HL-60 (cell line): ENCODE data around the gene NRXN3.

ENCODE experiments used
- CTCF ChIP-seq: IDR thresholded peaks from one replicate; pipeline ENCODE4 v1.5.1; 2011; ENCODE audit warnings: low read length, control low read depth, inconsistent platforms; ENCODE audit not compliant: insufficient read depth
- GABPA ChIP-seq: IDR thresholded peaks from 2 replicates; pipeline ENCODE4 v1.6.1; 2012; ENCODE audit warnings: low read depth
- POLR2AphosphoS5 ChIP-seq: IDR thresholded peaks from 2 replicates; pipeline ENCODE4 v1.6.1; 2012; ENCODE audit warnings: low read depth
- TF ChIP-seq, protein P1 (sequence below): IDR thresholded peaks from 2 replicates; pipeline ENCODE4 v1.6.1; 2012; ENCODE audit warnings: low read depth; ENCODE audit not compliant: insufficient replicate concordance

DNA sequence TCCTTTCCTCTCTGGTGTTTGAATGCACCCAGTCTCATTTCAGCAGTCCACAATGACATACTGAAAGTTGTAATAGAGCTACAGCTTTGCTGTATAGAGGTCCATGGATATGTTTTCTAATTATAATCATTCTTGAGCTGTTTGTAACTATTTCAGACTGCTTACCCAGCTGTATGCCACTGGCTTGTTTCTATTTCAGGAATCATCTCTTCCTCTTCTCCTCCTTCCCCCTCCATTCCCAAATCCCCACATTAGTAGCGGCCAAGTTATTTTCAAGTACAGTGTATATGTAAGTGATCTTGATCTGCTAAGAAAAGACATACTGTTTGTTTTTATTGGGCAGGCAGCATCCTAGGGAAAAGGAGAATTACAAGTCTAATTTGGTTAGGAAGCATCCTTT, 1266.2 kb downstream of the NRXN3 start:
- TF ChIP-seq, protein P1, sequence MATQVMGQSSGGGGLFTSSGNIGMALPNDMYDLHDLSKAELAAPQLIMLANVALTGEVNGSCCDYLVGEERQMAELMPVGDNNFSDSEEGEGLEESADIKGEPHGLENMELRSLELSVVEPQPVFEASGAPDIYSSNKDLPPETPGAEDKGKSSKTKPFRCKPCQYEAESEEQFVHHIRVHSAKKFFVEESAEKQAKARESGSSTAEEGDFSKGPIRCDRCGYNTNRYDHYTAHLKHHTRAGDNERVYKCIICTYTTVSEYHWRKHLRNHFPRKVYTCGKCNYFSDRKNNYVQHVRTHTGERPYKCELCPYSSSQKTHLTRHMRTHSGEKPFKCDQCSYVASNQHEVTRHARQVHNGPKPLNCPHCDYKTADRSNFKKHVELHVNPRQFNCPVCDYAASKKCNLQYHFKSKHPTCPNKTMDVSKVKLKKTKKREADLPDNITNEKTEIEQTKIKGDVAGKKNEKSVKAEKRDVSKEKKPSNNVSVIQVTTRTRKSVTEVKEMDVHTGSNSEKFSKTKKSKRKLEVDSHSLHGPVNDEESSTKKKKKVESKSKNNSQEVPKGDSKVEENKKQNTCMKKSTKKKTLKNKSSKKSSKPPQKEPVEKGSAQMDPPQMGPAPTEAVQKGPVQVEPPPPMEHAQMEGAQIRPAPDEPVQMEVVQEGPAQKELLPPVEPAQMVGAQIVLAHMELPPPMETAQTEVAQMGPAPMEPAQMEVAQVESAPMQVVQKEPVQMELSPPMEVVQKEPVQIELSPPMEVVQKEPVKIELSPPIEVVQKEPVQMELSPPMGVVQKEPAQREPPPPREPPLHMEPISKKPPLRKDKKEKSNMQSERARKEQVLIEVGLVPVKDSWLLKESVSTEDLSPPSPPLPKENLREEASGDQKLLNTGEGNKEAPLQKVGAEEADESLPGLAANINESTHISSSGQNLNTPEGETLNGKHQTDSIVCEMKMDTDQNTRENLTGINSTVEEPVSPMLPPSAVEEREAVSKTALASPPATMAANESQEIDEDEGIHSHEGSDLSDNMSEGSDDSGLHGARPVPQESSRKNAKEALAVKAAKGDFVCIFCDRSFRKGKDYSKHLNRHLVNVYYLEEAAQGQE: no peak
- TF ChIP-seq CTCF (no peak), POLR2AphosphoS5 (no peak), GABPA (no peak)
